SW480 (cell line): ENCODE measurements around the gene CSGALNACT2.

ENCODE experiments used
- DNase-seq: peaks from one replicate; pipeline ENCODE4 v3.0.0-alpha.2; 2016; ENCODE audit warnings: low spot score

Gene CSGALNACT2

GRCh38 chr10:43112608-43112961, 25.7 kb upstream of the CSGALNACT2 start:
- no peak for DNase-seq

GRCh38 chr10:43113201-43114087, 24.8 kb upstream of the CSGALNACT2 start:
- no peak for DNase-seq

- no peak for DNase-seq
These were observed 24.0 kb upstream of the CSGALNACT2 start for GRCh38 chr10:43114088-43114742.

- DNase-seq: no peak
These were observed 23.3 kb upstream of the CSGALNACT2 start for GRCh38 chr10:43114743-43115611.

GRCh38 chr10:43115881-43116595, 22.2 kb upstream of the CSGALNACT2 start:
- DNase-seq: no peak

- no peak for DNase-seq
These were observed 21.6 kb upstream of the CSGALNACT2 start for GRCh38 chr10:43116596-43116995.

GRCh38 chr10:43117031-43117776, 21.0 kb upstream of the CSGALNACT2 start:
- DNase-seq: no peak

GRCh38 chr10:43117777-43118583, 20.3 kb upstream of the CSGALNACT2 start:
- DNase-seq: no peak

- no peak for DNase-seq
These were observed 19.4 kb upstream of the CSGALNACT2 start for GRCh38 chr10:43118631-43119415.

DNA sequence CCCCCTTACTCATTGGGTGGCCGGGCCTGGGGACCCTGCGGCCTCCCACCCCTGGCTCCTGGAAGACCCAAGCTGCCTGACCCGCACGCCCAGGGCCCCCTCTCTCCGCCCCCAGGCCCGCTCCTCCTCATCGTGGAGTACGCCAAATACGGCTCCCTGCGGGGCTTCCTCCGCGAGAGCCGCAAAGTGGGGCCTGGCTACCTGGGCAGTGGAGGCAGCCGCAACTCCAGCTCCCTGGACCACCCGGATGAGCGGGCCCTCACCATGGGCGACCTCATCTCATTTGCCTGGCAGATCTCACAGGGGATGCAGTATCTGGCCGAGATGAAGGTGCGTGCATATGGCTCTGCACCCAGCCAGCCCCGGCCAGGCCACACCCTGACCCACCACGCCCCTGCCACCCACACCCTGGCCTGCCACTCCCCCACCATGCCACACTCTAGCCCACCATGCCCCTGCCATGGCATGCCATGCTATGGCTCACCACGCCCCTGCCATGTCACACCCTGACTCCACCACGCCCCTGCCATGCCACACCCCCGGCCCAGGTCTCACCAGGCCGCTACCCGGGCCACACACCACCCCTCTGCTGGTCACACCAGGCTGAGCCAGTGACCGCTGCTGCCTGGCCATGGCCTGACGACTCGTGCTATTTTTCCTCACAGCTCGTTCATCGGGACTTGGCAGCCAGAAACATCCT, 18.7 kb upstream of the CSGALNACT2 start:
- DNase-seq: no peak

GRCh38 chr10:43120116-43120928, 17.9 kb upstream of the CSGALNACT2 start:
- DNase-seq: no peak

- no peak for DNase-seq
These were observed 17.3 kb upstream of the CSGALNACT2 start for GRCh38 chr10:43120929-43121314.

DNA sequence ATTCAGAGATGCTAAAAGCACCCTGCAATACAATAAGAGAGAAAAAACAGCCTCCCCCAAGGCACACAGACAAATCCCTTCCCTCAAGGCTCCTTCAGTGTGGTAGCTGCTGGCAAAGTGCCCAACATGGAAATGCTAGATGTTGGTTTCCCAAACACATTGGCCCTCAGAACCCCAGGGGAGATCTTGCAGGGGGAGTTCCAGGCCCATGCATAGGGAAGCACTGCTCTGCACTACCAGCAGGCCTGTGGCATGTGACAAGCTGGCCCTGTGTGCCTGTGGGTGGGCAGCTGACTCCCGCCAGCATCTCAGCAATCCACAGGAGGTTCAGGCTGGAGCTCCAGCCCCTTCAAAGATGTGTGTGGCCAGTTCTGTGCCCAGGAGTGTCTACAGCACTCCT, 16.8 kb upstream of the CSGALNACT2 start:
- no peak for DNase-seq

- no peak for DNase-seq
These were observed 16.1 kb upstream of the CSGALNACT2 start for GRCh38 chr10:43122096-43122495.

DNA sequence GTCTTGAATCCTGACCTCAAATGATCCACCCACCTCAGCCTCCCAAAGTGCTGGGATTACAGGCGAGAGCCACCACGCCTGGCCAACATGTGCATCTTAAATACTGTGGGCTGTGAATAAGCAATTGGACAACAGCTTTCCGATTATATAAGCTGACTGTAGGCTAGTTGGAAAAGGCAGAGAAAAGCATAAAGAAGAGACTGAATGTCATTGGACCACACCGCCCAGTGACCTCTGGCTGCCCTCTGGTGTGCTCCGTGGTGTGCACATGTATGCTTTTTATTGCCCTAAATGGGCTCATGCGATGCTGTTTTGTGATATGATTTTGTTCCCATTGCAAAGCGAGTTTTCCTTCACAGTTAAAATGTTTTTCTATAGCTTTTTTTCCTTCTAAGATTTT, 15.4 kb upstream of the CSGALNACT2 start:
- no peak for DNase-seq

DNA sequence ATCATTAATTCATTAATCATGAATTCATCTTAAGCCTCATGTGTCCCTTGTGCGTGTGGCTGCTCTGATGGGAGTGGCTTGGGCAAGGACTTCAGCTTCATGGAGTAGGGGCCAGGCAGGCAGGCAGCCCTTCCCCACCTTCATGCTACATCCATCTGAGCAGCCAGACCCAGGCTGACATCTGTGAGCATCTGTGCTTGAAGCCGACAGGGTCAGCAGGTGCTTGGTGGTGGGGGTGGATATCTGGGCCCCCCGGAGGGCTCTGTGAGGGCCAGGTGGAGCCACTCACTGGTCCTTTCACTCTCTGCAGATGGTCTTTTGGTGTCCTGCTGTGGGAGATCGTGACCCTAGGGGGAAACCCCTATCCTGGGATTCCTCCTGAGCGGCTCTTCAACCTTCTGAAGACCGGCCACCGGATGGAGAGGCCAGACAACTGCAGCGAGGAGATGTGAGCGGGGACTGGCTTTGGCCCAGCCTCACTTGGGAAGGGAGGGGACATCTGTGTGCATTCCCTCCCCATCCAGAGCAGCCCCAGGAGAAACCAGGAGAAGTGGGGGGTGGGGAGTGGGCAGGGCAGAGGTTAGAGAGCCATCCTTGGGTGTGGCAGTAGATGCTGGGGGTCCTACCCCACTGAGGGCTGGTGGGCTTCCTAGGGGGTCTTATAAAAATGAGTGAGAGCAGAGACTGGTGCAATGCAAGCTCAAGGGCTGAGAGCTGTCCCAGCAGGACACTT, 14.7 kb upstream of the CSGALNACT2 start:
- no peak for DNase-seq

DNA sequence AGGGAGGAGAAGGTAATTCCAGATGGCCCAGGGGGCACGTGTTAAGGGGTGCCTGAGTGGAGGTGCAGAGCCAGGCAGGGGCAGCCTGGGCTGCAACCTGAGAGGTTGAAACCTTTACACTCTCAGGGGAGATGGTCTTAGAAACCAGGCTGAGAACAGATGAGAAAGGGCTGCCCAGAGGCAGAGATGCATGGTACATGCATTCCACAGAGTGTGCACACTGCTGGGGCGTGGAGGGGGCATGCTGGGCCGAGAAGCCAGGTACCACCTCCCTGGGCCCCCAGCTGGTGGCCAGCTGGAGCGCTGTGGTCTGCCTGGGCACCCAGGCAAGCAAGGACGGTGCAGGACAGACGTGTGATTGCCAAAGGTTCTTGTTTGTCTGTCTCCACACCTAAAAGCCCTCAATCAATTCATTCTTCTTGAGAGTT, 14.1 kb upstream of the CSGALNACT2 start:
- DNase-seq: no peak
